Astrocyte of the cerebellum (primary cell): ENCODE data around the gene LINC01488.

ENCODE experiments used
- DNase-seq: peaks from one replicate; pipeline ENCODE4 v3.0.0-alpha.2; 2011; ENCODE audit warnings: low read depth
- H3K4me3 ChIP-seq: 2 replicates; pipeline ENCODE4 v1.5.1; 2011; ENCODE audit warnings: mild to moderate bottlenecking, low read depth, low read length, moderate library complexity
- in situ Hi-C: cut with HindIII; loops from 2 replicates; pipeline ENCODE4 v1.10.0; 2017; ENCODE audit warnings: low sequenced_read_pairs
- TF ChIP-seq, protein P1 (sequence below): IDR thresholded peaks from 2 replicates; pipeline ENCODE4 v1.5.1; 2012; ENCODE audit warnings: low read length, low read depth, moderate library complexity, mild to moderate bottlenecking; ENCODE audit errors: missing control alignments

The LINC01488 gene

DNA sequence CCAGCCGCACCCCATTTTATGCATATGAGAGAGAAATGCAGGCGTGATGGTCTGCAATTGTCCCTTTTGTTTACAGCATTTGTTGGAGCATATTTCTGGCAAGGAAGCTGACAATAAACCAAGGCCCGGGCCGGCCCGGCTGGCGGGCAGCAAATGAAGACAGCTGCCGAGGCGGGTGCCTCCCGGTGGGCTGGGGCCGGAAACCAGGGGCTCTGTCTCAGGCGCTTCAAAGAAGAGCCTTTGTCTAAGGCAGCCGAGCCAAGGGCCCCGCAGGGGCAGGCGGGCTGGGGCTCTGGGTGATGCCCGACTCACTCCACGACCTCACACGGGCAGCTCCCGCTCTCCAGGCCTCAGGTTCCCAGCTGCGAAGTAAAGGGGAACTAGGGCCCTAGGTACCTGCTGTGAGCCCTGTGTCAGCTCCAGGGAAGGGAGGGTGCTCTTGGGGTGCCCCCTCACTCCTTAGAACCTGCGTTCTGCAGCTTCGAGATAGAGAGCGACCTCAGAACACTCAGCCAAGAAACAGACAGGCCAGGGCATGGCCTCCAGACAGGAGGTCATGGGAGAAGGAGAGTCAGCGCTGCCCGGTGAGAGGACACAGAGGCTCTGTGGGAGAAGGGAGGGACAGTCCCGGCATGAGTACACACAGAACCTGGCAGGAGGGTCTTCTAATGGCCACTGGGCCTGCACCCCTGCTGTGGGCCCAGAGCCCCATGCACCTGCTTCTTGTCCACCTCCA is 2.4 kb downstream of the LINC01488 start:
- no peak overlapping the region for H3K4me3 ChIP-seq
- DNase-seq, result no peak
- in situ Hi-C loops, result no loop called here
- TF ChIP-seq, protein P1, sequence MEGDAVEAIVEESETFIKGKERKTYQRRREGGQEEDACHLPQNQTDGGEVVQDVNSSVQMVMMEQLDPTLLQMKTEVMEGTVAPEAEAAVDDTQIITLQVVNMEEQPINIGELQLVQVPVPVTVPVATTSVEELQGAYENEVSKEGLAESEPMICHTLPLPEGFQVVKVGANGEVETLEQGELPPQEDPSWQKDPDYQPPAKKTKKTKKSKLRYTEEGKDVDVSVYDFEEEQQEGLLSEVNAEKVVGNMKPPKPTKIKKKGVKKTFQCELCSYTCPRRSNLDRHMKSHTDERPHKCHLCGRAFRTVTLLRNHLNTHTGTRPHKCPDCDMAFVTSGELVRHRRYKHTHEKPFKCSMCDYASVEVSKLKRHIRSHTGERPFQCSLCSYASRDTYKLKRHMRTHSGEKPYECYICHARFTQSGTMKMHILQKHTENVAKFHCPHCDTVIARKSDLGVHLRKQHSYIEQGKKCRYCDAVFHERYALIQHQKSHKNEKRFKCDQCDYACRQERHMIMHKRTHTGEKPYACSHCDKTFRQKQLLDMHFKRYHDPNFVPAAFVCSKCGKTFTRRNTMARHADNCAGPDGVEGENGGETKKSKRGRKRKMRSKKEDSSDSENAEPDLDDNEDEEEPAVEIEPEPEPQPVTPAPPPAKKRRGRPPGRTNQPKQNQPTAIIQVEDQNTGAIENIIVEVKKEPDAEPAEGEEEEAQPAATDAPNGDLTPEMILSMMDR, result no peak

DNA sequence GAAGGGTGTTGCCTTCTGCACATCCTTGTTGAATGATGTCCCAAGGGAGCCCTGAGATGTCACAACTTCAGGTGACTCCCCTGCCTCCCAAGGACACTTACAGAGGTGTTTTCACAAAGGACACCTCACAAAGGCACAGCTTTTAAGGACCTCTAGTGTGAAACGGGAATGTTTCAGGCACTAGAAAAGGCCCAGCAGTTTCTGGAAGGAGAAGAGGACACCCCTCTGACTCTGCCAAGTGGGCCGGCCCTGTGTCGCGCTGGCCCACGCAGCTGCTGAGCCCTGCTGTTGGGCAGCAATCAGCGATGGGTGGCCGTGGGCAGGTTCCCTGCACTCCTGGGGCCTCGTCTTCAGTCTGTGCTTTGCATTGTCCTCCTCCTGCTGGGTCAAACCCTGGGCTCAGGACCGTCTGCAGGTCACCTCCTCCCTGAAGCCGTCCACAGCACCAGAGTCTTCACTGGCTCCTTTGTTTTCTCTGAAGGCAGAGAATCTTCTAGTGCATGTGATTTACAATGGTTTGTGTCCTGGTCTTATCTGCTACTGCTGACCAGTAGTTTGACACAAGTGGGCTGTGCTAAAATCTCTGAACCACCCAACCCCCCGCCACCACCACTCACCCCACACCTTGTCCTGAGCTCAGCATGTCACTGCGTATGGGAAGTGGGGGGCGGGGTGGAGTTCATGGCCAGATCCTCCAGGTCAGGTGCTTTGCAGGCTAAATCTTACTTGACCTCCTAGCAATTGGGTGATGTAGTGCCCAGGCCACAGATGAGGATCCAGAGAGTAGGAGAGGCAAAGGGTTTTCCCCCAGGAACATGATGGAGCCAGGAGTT is 3.2 kb downstream of the LINC01488 start:
- H3K4me3 ChIP-seq, result no peak overlapping the region
- TF ChIP-seq, protein P1, result no peak
- no peak for DNase-seq
- in situ Hi-C loops, result no loop called here

DNA sequence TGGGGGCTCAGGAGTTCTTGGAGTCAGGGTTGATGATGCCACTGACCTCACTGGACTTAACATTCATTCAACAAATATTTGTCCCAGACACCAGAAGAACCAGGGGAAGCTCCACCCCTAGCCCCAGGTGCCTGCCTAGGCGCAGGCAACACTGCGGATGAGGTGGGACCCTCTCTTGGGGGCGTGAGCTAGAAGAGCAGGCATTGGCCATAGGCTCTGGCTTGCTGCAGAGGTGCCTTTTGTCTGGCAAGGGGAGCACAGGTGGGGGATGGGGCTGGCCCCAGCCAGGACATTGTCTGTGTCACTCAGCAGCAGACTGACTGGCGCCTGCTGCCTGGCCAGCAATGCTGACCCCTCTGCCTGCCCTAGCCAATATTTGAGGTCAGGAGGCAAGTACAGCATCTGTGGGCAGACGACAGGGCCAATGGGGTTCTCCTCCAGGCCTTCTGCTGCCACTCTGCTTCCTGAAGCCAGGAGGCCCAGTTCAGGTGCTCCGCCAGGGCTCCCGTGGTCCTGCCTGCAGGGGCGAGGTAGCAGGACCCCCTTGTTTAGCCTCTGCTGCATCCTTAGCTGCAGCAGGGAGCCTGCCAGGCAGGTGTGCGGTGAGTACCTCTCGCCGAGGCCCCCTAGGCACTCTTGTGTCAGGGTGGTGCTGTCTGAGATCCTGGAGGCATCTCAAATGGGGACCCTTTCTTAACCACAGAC is 4.0 kb downstream of the LINC01488 start:
- DNase-seq, result no peak
- TF ChIP-seq, protein P1, result no peak
- in situ Hi-C loops, result no loop called here
- H3K4me3 ChIP-seq, result no peak overlapping the region

DNA sequence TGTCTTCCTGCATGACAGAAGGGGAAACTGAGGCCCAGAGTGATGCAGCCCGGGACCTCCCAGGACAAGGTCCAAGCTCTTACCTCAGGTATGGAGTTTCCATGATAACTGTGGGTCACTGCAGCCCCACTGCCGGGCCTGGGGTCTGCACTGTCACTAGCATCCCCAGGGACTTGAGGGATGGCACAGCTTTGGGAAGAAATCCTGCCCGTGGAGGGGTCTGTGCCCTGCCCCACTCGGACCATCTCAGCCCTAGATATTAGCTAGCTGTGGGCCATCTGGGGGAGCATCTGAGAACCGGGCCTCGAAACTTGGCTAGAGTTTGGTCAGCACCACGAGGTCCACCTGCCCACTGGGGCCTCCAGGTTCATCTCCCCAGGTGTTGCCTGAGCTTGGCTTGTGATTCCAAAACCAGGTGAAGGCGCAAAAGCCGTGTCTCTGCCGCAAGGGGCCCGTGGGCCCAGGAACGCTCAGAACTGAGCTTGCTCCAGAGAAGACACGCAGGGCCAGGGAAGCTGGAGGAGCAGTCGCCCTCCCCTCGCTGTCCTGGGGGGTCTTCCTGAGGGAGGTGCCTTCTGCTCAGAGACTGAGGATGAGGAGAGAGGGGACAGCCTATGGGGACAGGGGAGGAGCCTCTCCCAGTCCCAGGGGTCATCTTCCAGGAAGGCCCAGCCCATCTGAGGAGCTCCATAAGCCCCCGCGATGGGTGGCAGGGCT is 4.8 kb downstream of the LINC01488 start:
- H3K4me3 ChIP-seq, result no peak overlapping the region
- TF ChIP-seq, protein P1, result no peak
- no peak for DNase-seq
- in situ Hi-C loops, result no loop called here

DNA sequence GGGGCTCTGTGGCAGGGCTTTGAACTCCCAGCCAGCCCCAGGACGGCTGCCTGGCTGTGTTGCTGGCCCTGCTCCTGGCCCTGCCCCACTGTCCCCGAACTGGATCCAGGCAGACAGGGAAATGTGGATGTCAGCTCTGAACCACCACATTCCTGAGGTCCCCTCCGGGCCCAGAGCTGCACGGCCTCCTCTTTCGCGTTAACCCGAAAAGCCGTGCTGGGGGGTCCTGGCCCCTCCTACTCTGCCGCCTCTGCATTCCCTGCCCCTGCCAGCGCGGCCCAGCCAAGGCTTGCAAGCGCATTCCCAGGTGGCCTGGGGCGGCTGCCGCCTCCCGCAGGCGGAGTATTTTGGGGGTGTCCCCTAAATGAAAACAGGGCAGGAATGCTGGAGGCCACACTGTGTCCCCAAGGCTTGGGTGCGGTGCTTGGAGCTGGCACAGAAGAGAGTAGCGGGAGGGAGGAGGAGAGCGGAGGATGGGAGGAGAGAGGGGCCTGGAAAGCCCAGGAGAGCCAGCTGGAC is 5.4 kb downstream of the LINC01488 start:
- TF ChIP-seq, protein P1, result no peak
- no peak for DNase-seq
- H3K4me3 ChIP-seq, result no peak overlapping the region
- in situ Hi-C loops, result no loop called here

DNA sequence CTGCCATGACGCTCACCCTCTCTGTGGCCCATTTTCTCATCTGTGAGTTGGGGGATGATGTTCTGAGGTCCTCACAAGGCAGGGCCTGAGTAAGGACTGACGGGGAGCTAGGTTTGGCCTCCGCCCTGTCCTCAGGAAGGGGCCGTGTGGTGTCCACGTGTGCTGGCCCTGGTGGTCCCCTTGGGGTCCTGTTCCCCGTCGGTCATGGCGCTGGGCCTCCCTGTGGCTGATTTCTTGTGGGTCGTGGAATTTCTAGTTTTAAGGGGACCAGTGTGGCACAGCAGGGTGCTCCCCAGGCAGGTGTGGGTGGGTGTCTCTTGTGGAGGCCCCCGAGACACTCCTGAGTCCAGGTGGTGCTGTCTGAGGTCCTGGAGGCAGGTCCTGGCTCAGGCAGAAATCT is 5.9 kb downstream of the LINC01488 start:
- H3K4me3 ChIP-seq, result no peak overlapping the region
- TF ChIP-seq, protein P1, result no peak
- in situ Hi-C loops, result no loop called here
- DNase-seq, result no peak
